Esophagus (tissue), 2 donors: ENCODE measurements around the gene ABHD15. TPM values are rescaled to one million over a fixed set of nuclear protein-coding genes. Genes with fewer than 3 reads are reported as not detected.

ENCODE experiments used
- H3K27ac ChIP-seq, 2 donors: one replicate each; pipeline ENCODE4 v1.5.1; 2013; ENCODE audit warnings: low read depth in 2 of 2, mild to moderate bottlenecking in 2 of 2, inconsistent platforms in 1 of 2, low read length in 1 of 2, moderate library complexity in 1 of 2
- H3K27me3 ChIP-seq, 2 donors: one replicate each; pipeline ENCODE4 v1.6.1; 2013; ENCODE audit warnings: low read length in 2 of 2, control low read depth in 1 of 2, mild to moderate bottlenecking in 1 of 2; ENCODE audit not compliant: insufficient read depth in 2 of 2, control insufficient read depth in 1 of 2
- H3K36me3 ChIP-seq, 2 donors: one replicate each; pipeline ENCODE4 v1.6.1; 2013; ENCODE audit warnings: low read length in 1 of 2; ENCODE audit not compliant: control insufficient read depth in 2 of 2, insufficient read depth in 2 of 2
- H3K4me1 ChIP-seq, 2 donors: one replicate each; pipeline ENCODE4 v1.6.1; 2013; ENCODE audit warnings: low read length in 1 of 2; ENCODE audit not compliant: control insufficient read depth in 2 of 2, insufficient read depth in 2 of 2
- H3K4me3 ChIP-seq, 2 donors: one replicate each; pipeline ENCODE4 v1.5.1; 2013; ENCODE audit warnings: low read length in 2 of 2, mild to moderate bottlenecking in 2 of 2, low read depth in 1 of 2, moderate library complexity in 1 of 2
- H3K9me3 ChIP-seq, 2 donors: one replicate each; pipeline ENCODE4 v1.6.1; 2013; ENCODE audit warnings: mild to moderate bottlenecking in 2 of 2, low read depth in 1 of 2, low read length in 1 of 2, moderate library complexity in 1 of 2; ENCODE audit not compliant: control insufficient read depth in 2 of 2, insufficient read depth in 1 of 2
- WGBS, 2 donors: extraction: QIAGEN DNeasy Blood & Tissue Kit; methylation state at CpG; one replicate each; pipeline ENCODE4 v1.1.7; 2013; 5-methylcytosine and 5-hydroxymethylcytosine counted together
- polyA plus RNA-seq, 2 donors: library from polyadenylated mRNA; stranded (reverse); fragments of 200-250 nt; gene quantifications; one replicate each; pipeline ENCODE4 v1.2.3, GENCODE V29; 2013
- donor health status: healthy with polysubstance abuse.
- donor health status: Bipolar disorder and iron deficiency.

Gene ABHD15, protein sequence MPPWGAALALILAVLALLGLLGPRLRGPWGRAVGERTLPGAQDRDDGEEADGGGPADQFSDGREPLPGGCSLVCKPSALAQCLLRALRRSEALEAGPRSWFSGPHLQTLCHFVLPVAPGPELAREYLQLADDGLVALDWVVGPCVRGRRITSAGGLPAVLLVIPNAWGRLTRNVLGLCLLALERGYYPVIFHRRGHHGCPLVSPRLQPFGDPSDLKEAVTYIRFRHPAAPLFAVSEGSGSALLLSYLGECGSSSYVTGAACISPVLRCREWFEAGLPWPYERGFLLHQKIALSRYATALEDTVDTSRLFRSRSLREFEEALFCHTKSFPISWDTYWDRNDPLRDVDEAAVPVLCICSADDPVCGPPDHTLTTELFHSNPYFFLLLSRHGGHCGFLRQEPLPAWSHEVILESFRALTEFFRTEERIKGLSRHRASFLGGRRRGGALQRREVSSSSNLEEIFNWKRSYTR
- polyA plus RNA-seq = 1 to 10 TPM; 2.6 to 3.0 TPM

DNA sequence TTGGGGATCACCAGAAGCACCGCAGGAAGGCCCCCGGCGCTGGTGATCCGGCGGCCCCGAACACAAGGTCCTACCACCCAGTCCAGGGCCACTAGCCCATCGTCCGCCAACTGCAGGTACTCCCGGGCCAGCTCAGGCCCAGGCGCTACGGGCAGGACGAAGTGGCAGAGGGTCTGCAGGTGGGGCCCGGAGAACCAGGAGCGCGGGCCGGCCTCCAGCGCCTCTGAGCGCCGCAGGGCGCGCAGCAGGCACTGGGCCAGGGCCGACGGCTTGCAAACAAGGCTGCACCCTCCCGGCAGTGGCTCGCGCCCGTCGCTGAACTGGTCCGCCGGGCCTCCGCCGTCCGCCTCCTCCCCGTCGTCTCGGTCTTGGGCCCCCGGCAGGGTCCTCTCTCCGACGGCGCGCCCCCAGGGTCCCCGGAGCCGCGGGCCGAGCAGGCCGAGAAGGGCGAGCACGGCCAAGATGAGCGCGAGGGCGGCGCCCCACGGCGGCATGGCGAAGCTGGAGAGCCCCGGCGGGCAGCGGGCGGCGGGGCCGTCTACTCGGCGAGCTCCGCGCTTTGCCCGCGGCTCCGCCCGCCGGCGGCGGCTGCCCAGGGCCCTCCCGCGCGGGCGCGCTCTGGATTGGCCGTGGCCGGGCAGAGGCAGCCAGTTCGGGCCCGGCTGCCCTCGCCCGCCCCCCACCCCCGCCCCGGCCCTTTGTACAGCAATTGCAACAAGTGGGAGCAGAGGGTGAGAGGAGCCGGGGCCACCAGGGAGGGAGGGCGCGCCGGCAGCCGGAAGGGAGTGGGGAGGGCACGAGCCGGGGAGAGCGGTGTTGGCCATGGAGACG is at the start of gene ABHD15:
ABHD15 (minus strand) TSS at position 565 of the 831 bp plus-strand sequence; CDS start at position 494, 71 bp downstream.
- Histone ChIP-seq H3K27me3 (no peaks in the 10 kb centered on the region), H3K4me1 (peaks cover under 1 to 16% of the 10 kb centered on the region in 2 donors), H3K27ac (peak within 1 kb of the TSS; percentile 90), H3K9me3 (no peaks in the 10 kb centered on the region), H3K36me3 (peaks cover 8 to 9% of the 10 kb centered on the region in 2 donors), H3K4me3 (peak within 1 kb of the TSS; percentile 71)
- WGBS, 2 donors = 0 to 1% methylated on average over 70 to 94 of the region's 94 CpGs

DNA sequence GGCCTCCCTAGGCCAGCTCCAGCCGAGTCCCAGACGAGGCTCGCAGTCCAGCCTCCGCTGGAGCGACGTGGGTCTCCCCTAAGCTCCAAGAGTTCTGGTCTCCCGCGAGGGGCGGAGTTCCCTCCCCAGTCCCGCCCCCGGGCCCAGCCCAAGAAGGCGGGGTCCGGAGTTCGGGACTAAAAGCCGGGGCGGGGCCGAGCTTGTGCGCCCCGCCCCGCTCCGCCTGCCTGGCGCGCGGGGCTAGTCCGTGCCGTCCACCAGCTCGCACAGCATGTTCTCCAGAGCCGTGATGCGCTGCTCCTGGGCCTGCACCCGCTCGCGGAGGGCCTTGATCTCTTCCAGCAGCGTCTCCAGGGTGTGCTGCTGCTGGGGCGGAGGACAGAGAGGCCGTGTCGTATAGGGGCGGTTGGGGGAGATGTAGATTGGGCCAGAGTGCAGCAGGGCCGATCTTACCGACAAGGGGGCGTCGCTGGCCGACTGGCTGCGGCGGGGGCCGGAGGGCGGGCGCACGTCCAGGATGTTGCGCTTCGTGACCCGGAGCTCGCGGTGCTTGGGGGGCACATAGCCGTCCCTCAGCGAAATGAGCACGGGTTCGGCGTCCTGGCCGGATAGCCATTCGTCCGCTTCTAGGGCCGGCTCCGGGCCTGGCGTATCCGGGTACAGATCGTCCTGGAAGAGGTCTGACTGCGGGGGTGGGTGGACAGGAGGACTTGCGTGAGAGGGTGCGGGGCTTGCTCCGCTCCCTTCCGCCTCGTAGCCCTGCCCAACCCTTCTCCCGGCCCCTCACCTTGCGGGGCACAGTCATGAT is 48.9 kb upstream of the ABHD15 start:
- 5 to 8% methylated on average over 65 to 74 of the region's 74 CpGs for WGBS, 2 donors
- Histone ChIP-seq H3K36me3 (no peaks in the 10 kb centered on the region), H3K27ac (peak overlapping the region; percentile 40 to 44), H3K4me1 (peaks cover 4 to 35% of the 10 kb centered on the region in 2 donors), H3K27me3 (no peaks in the 10 kb centered on the region), H3K9me3 (no peaks in the 10 kb centered on the region), H3K4me3 (peak overlapping the region; percentile 17 to 26)

GRCh38 chr17:29615048-29615385 is 48.2 kb upstream of the ABHD15 start:
- Histone ChIP-seq H3K9me3 (no peaks in the 10 kb centered on the region), H3K4me1 (peaks cover 4 to 35% of the 10 kb centered on the region in 2 donors), H3K27ac (peak overlapping the region in 1 of 2 donors; percentile 3), H3K4me3 (peak overlapping the region; percentile 16 to 26), H3K27me3 (no peaks in the 10 kb centered on the region), H3K36me3 (no peaks in the 10 kb centered on the region)
- 18 to 21% methylated on average over 15 of the region's 15 CpGs for WGBS, 2 donors

DNA sequence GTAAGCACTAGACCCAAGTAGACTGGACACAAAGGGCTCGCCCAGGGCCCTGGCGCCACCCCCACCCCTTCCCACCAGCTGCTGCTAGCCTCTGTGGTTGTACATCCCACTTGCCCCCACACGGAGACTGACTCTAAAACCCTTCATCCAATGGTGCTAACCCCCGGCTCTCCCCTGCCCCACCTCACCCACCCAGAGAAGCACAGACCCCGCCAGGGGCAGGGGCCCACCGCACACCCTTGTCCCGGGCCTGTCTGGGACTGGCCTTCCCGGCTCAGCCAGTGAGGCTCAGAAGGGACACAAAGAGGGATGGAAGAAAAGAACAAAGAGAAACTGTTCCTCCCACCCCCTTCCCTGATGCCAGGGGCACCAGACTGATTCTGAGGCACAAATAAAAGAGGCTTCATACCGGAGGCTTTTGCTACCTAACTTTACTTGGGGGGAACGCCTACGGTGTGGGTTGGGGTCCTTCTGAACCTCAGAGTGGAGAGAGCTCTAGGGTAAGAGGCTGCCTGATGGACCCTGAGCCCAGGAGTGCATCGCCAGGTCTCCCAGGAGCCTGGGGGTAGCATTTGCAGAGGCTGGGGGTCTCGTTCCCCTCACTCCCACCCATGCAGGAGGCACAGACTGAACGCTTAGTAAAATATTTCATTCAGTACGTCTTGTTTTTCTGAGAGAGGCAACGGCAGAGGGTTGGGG is 47.7 kb upstream of the ABHD15 start:
- Histone ChIP-seq H3K27me3 (no peaks in the 10 kb centered on the region), H3K9me3 (no peaks in the 10 kb centered on the region), H3K36me3 (no peaks in the 10 kb centered on the region), H3K27ac (no peak overlapping the region), H3K4me3 (no peak overlapping the region), H3K4me1 (peaks cover 4 to 35% of the 10 kb centered on the region in 2 donors)
- WGBS, 2 donors = 55 to 63% methylated on average over 16 of the region's 16 CpGs

GRCh38 chr17:29613856-29614255 is 47.0 kb upstream of the ABHD15 start:
- no peaks in the 10 kb centered on the region for H3K36me3 ChIP-seq
- no peak overlapping the region for H3K4me3 ChIP-seq
- peaks cover 4 to 35% of the 10 kb centered on the region in 2 donors for H3K4me1 ChIP-seq
- H3K9me3 ChIP-seq = no peaks in the 10 kb centered on the region
- 21 to 29% methylated on average over 13 of the region's 13 CpGs for WGBS, 2 donors
- H3K27me3 ChIP-seq = no peaks in the 10 kb centered on the region
- no peak overlapping the region for H3K27ac ChIP-seq

DNA sequence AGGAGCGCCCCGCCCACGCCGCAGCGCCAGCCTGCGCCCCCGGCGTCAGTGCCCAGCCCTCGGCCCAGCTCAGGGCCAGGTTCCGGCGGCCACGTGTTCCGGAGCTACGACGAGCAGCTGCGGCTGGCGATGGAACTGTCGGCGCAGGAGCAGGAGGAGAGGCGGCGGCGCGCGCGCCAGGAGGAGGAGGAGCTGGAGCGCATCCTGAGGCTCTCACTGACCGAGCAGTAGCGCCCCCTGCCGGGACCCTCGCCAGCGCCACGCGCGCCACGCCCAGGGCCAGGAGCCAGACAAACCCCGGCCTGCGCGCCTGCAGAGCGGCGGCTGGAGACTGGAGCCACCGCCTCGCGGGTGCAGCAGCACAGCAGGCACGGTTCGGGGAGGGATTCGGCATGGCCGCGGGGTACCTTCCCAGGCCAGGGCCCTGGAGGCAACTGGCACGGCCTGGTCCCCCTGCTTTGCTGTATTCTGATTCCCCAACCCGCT is 46.6 kb upstream of the ABHD15 start:
- H3K4me3 ChIP-seq = peak overlapping the region in 1 of 2 donors; percentile 5
- H3K36me3 ChIP-seq = no peaks in the 10 kb centered on the region
- H3K27ac ChIP-seq = no peak overlapping the region
- H3K27me3 ChIP-seq = no peaks in the 10 kb centered on the region
- H3K9me3 ChIP-seq = no peaks in the 10 kb centered on the region
- WGBS, 2 donors = 1 to 2% methylated on average over 37 to 50 of the region's 50 CpGs
- peaks cover 4 to 32% of the 10 kb centered on the region in 2 donors for H3K4me1 ChIP-seq

DNA sequence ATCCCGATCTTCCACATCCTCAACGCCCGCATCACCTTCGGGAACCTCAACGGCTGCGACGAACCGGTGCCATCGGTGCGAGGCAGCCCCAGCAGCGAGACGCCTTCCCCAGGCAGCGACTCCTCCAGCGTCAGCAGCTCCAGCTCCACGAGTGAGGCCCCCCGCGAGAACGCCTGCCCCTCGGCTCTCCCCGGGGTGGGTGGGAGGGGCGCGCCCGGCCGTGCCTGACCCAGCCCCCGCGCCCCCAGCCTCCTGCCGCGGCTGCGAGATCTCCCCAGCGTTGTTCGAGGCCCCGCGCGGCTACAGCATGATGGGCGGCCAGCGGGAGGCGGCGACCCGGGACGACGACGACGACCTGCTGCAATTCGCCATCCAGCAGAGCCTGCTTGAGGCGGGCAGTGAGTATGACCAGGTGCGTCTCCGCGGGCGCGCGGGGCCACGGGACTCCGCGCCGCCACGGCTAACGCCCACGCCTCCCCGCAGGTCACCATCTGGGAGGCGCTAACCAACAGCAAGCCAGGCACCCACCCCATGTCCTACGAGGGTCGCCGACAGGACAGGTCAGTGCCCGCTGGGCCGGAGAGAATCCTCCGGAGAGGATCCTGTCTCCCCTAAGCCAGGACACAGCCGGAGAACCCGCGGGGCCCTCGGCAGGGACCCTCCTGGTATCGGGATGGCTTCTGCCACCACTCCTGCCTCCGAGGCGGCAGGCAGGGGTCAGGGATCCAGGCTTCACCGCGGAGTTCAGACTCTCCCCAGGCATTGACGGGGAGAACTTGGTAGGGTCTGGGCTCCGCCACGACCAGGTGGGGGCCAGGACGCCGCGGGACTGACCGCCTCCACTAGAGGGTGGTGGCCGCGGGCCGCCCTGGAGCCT is 45.8 kb upstream of the ABHD15 start:
- Histone ChIP-seq H3K4me1 (peaks cover 2 to 31% of the 10 kb centered on the region in 2 donors), H3K9me3 (no peaks in the 10 kb centered on the region), H3K27me3 (no peaks in the 10 kb centered on the region), H3K4me3 (no peak overlapping the region), H3K27ac (no peak overlapping the region), H3K36me3 (no peaks in the 10 kb centered on the region)
- 58 to 72% methylated on average over 85 of the region's 85 CpGs for WGBS, 2 donors

- H3K4me3 ChIP-seq = no peak overlapping the region
- no peak overlapping the region for H3K27ac ChIP-seq
- H3K9me3 ChIP-seq = no peaks in the 10 kb centered on the region
- H3K36me3 ChIP-seq = no peaks in the 10 kb centered on the region
- no peaks in the 10 kb centered on the region for H3K27me3 ChIP-seq
- H3K4me1 ChIP-seq = peaks cover 2 to 25% of the 10 kb centered on the region in 2 donors
- 92 to 96% methylated on average over 12 of the region's 12 CpGs for WGBS, 2 donors
Observed at GRCh38 chr17:29612094-29612403, 45.2 kb upstream of the ABHD15 start.
